ENCODE data around the gene AUTS2. TPM values are rescaled to one million over a fixed set of nuclear protein-coding genes. Genes with fewer than 3 reads are reported as not detected.

AUTS2 gene
- total RNA-seq, 1 donor from 2014 or later, result 49.8 TPM

- DNase-seq (ENCODE audit: low spot score), result no peak
These were observed 1236.1 kb downstream of the AUTS2 start for GRCh38 chr7:70834424-70834823.

- DNase-seq (ENCODE audit: low spot score), result no peak
These were observed 1237.4 kb downstream of the AUTS2 start for GRCh38 chr7:70835658-70836057.

GRCh38 chr7:70836279-70836678 lies 1238.0 kb downstream of the AUTS2 start:
- no peak for DNase-seq (ENCODE audit: low spot score)

- DNase-seq (ENCODE audit: low spot score), result no peak
These were observed 1238.7 kb downstream of the AUTS2 start for GRCh38 chr7:70836946-70837345.

- DNase-seq (ENCODE audit: low spot score), result no peak
These were observed 1239.3 kb downstream of the AUTS2 start for GRCh38 chr7:70837589-70837988.

GRCh38 chr7:70838292-70838907 lies 1240.1 kb downstream of the AUTS2 start:
- DNase-seq (ENCODE audit: low spot score), result no peak

Data from umbilical cord (tissue), 2 donors.